Fibroblast of lung (primary cell): ENCODE measurements around the gene PCSK9. TPM values are rescaled to one million over a fixed set of nuclear protein-coding genes. Genes with fewer than 3 reads are reported as not detected.

Experiments
- DNase-seq, 2 donors: peaks; one replicate each; pipeline versions ENCODE4 v3.0.0 to v3.0.0-alpha.2; 2010; ENCODE audit warnings: low read depth in 2 of 2
- H2AFZ ChIP-seq: 2 replicates; pipeline ENCODE4 v1.5.1; 2012; ENCODE audit warnings: low read length, control low read depth, inconsistent platforms
- H3K27ac ChIP-seq: 2 replicates; pipeline ENCODE4 v1.5.1; 2011; ENCODE audit warnings: low read length, control low read depth; ENCODE audit not compliant: insufficient read depth
- H3K27me3 ChIP-seq: 2 replicates; pipeline ENCODE4 v1.5.1; 2011; ENCODE audit warnings: mild to moderate bottlenecking, low read length; ENCODE audit not compliant: control insufficient read depth, insufficient read depth
- H3K36me3 ChIP-seq: 2 replicates; pipeline ENCODE4 v1.5.1; 2011; ENCODE audit warnings: low read length; ENCODE audit not compliant: control insufficient read depth, insufficient read depth
- H3K4me1 ChIP-seq: 2 replicates; pipeline ENCODE4 v1.5.1; 2011; ENCODE audit warnings: low read length; ENCODE audit not compliant: control insufficient read depth, insufficient read depth; ENCODE audit errors: extremely low read depth
- H3K4me2 ChIP-seq: 2 replicates; pipeline ENCODE4 v1.5.1; 2011; ENCODE audit warnings: low read length, control low read depth; ENCODE audit not compliant: insufficient read depth; ENCODE audit errors: extremely low read depth
- H3K4me3 ChIP-seq, 4 experiments: fragments of 200-600 bp in 1 of 4; sonication (generic) in 1 of 4; replicated peaks in 1 of 4; 2 replicates each; pipeline ENCODE4 v1.5.1; 2011 to 2016; ENCODE audit warnings: low read length in 4 of 4, low read depth in 3 of 4, mild to moderate bottlenecking in 3 of 4, control low read depth in 2 of 4, inconsistent platforms in 1 of 4, mixed read lengths in 1 of 4; ENCODE audit not compliant: insufficient read depth in 1 of 4; ENCODE audit errors: control extremely low read depth in 1 of 4
- H3K79me2 ChIP-seq: 2 replicates; pipeline ENCODE4 v1.5.1; 2012; ENCODE audit warnings: mild to moderate bottlenecking, low read length, inconsistent platforms; ENCODE audit not compliant: control insufficient read depth, insufficient read depth
- H3K9ac ChIP-seq: 2 replicates; pipeline ENCODE4 v1.5.1; 2011; ENCODE audit warnings: mild to moderate bottlenecking, low read length, control low read depth; ENCODE audit not compliant: insufficient read depth
- H3K9me3 ChIP-seq: 2 replicates; pipeline ENCODE4 v1.5.1; 2012; ENCODE audit warnings: low read depth, low read length; ENCODE audit not compliant: control insufficient read depth, insufficient read depth
- H4K20me1 ChIP-seq: 2 replicates; pipeline ENCODE4 v1.5.1; 2011; ENCODE audit warnings: low read length; ENCODE audit not compliant: control insufficient read depth, insufficient read depth; ENCODE audit errors: extremely low read depth
- EZH2 ChIP-seq: IDR thresholded peaks from 2 replicates; pipeline ENCODE4 v1.5.1; 2012; ENCODE audit warnings: low read length, control low read depth, mild to moderate bottlenecking; ENCODE audit errors: missing control alignments
- polyA plus RNA-seq, 2 donors: library from polyadenylated mRNA; depleted of rRNA in 1 of 2; stranded (reverse) in 1 of 2; unstranded in 1 of 2; fragments of >200 nt; gene quantifications; 2 replicates each; pipeline ENCODE4 v1.2.1, GENCODE V29; 2011 to 2012; ENCODE audit warnings: missing spikeins in 1 of 2
- total RNA-seq: library from RNA; depleted of rRNA; stranded (reverse); fragments of >200 nt; gene quantifications from 2 replicates; pipeline ENCODE4 v1.2.1, GENCODE V29; 2014
- TF ChIP-seq, protein P1 (sequence below), 2 donors: IDR thresholded peaks in 1 of 2; conservative IDR thresholded peaks in 1 of 2; 1 replicate in 1 of 2; 2 replicates in 1 of 2; pipeline ENCODE4 v1.5.1; 2011 to 2012; ENCODE audit warnings: low read length in 2 of 2, control low read depth in 1 of 2, inconsistent platforms in 1 of 2, low read depth in 1 of 2, mild to moderate bottlenecking in 1 of 2

The PCSK9 gene
- total and polyA plus RNA-seq, 2 donors (not counting 1 experiment from before 2014, with no cell fraction given), result 0.70 to 2.0 TPM

DNA sequence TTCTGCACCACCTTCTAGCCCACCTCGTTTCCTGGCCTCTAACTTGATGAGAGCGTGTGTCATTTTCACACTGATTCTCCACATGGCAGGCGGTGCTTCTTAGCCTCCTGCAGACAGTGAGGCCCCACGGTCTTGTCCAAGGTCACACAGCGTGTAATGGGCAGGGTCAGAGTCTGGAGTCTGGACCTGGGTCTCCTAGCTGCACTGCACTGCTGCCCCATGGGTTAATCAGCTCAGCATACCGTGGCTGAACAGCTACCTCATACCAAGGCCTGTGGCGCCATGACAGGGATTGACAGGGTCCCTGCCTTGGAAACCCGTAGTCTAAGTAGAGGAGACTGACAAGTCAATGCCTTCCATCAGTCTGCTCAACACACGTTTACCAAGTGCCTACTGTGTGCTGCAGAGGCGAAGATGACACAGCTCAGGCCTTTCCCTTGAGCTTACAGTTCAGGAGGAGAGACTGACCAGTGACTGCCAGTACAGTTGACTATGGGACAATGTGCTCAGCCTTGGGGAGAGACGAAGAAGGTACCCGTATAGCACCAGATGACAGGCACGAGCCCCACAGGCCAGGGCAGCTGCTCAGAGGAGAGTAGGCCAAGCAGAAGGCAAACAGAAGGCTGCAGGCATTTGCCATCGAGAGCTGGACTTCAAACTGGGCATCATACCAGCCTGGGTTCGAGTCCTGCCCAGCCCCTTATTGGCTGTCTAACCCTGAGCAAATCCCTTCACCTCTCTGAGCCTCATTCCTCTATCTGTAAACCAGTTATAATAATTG is 5.5 kb downstream of the PCSK9 start:
- Histone ChIP-seq H3K27me3 (peaks cover 24% of the 10 kb centered on the region), H4K20me1 (no peaks in the 10 kb centered on the region), H3K4me1 (no peaks in the 10 kb centered on the region), H2AFZ (no peak overlapping the region), H3K9ac (no peak overlapping the region), H3K4me3 (no peak overlapping the region), H3K9me3 (no peaks in the 10 kb centered on the region), H3K4me2 (no peak overlapping the region), H3K36me3 (no peaks in the 10 kb centered on the region), H3K27ac (no peak overlapping the region), H3K79me2 (no peaks in the 10 kb centered on the region)
- TF ChIP-seq, protein P1, sequence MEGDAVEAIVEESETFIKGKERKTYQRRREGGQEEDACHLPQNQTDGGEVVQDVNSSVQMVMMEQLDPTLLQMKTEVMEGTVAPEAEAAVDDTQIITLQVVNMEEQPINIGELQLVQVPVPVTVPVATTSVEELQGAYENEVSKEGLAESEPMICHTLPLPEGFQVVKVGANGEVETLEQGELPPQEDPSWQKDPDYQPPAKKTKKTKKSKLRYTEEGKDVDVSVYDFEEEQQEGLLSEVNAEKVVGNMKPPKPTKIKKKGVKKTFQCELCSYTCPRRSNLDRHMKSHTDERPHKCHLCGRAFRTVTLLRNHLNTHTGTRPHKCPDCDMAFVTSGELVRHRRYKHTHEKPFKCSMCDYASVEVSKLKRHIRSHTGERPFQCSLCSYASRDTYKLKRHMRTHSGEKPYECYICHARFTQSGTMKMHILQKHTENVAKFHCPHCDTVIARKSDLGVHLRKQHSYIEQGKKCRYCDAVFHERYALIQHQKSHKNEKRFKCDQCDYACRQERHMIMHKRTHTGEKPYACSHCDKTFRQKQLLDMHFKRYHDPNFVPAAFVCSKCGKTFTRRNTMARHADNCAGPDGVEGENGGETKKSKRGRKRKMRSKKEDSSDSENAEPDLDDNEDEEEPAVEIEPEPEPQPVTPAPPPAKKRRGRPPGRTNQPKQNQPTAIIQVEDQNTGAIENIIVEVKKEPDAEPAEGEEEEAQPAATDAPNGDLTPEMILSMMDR (conservative IDR thresholded peaks at IDR 0.05 in 1 of 2, IDR thresholded peaks at IDR 0.05 in 1 of 2; ENCODE audit: low read depth in 1 of 2, low read length in 2 of 2), result no peak
- no peak for TF ChIP-seq EZH2
- no peak for DNase-seq

DNA sequence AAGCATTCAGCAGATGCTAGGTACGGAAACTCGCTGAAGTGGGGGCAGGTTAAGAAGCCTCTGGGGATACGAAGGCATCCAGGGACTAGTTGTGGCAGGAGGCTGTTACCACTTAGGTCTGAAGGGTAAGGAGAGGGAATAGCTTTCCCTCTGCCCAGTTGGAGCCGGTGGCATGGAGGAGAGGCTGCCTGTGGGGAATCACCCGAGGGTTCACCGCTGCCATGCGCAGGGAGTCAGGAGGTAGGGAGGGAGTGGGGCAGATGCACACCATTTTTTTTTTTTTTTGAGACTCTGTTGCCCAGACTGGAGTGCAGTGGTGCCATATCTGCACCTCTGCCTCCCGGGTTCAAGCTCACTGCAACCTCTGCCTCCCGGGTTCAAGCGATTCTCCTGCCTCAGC is 6.1 kb downstream of the PCSK9 start:
- no peaks in the 10 kb centered on the region for H3K9me3 ChIP-seq
- no peaks in the 10 kb centered on the region for H3K79me2 ChIP-seq
- H3K9ac ChIP-seq, result no peak overlapping the region
- TF ChIP-seq, protein P1 (conservative IDR thresholded peaks at IDR 0.05 in 1 of 2, IDR thresholded peaks at IDR 0.05 in 1 of 2; ENCODE audit: low read depth in 1 of 2, low read length in 2 of 2), result no peak
- no peak for TF ChIP-seq EZH2
- DNase-seq, result no peak
- H2AFZ ChIP-seq, result no peak overlapping the region
- no peak overlapping the region for H3K27ac ChIP-seq
- H3K4me3 ChIP-seq, result no peak overlapping the region
- H3K4me2 ChIP-seq, result no peak overlapping the region
- no peaks in the 10 kb centered on the region for H3K4me1 ChIP-seq
- H3K27me3 ChIP-seq, result peaks cover 18% of the 10 kb centered on the region
- H4K20me1 ChIP-seq, result no peaks in the 10 kb centered on the region
- H3K36me3 ChIP-seq, result no peaks in the 10 kb centered on the region

DNA sequence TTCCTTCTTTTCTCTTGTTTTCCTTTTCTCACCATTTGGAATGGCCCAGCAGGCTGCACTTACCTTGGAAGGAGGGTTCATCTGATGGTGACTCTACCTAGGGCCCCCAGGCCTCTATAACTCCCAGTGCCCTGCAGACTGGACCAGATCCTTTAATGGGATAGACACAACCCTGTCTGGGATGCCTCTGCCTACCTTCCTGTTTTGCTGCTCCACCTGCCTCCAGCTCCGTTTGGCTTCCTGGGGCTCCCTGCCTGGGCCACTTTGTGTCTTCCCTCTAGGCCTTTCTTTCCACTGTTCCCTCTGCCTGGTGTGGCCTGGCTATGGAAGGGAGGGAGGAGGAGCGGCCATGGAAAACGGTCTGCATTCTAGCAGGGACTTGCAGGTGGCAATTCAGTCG is 7.5 kb downstream of the PCSK9 start:
- H3K36me3 ChIP-seq, result no peaks in the 10 kb centered on the region
- H3K9me3 ChIP-seq, result no peaks in the 10 kb centered on the region
- peaks cover 4% of the 10 kb centered on the region for H3K27me3 ChIP-seq
- no peak overlapping the region for H3K4me2 ChIP-seq
- H2AFZ ChIP-seq, result no peak overlapping the region
- DNase-seq, result no peak
- no peak overlapping the region for H3K4me3 ChIP-seq
- no peaks in the 10 kb centered on the region for H4K20me1 ChIP-seq
- H3K9ac ChIP-seq, result no peak overlapping the region
- TF ChIP-seq, protein P1 (conservative IDR thresholded peaks at IDR 0.05 in 1 of 2, IDR thresholded peaks at IDR 0.05 in 1 of 2; ENCODE audit: low read depth in 1 of 2, low read length in 2 of 2), result no peak
- TF ChIP-seq EZH2, result no peak
- H3K27ac ChIP-seq, result no peak overlapping the region
- no peaks in the 10 kb centered on the region for H3K4me1 ChIP-seq
- H3K79me2 ChIP-seq, result no peaks in the 10 kb centered on the region
